ENCODE measurements around the gene OR14K1. TPM values are rescaled to one million over a fixed set of nuclear protein-coding genes. Genes with fewer than 3 reads are reported as not detected.
"Not testable (repeated sequence)": the region's sequence is repeated elsewhere in the genome, so short reads cannot be mapped to it uniquely, and the experiment has no call there.

Gene OR14K1
- not detected in 2 replicates for total RNA-seq

GRCh38 chr1:247738315-247738714 is at the start of gene OR14K1:
Gene OR14K1 (plus strand): TSS chr1:247738615. CDS start chr1:247738615, 0 bp downstream.
- no peak for DNase-seq (ENCODE audit: low read depth)

GRCh38 chr1:247701338-247701737 is 37.1 kb upstream of the OR14K1 start:
- no peak for DNase-seq (ENCODE audit: low read depth)

- DNase-seq (ENCODE audit: low read depth): not testable (repeated sequence)
Observed at GRCh38 chr1:247710681-247711080, 27.7 kb upstream of the OR14K1 start.

GRCh38 chr1:247713753-247714152 is 24.7 kb upstream of the OR14K1 start:
- DNase-seq (ENCODE audit: low read depth): no peak

GRCh38 chr1:247716546-247716945 is 21.9 kb upstream of the OR14K1 start, which contains the start of gene OR6F1:
Gene OR6F1 (minus strand): TSS chr1:247716646. CDS start chr1:247712755, 3,891 bp downstream.
- DNase-seq (ENCODE audit: low read depth): no peak

- DNase-seq (ENCODE audit: low read depth): no peak
Observed at GRCh38 chr1:247721222-247721621, 17.2 kb upstream of the OR14K1 start.

GRCh38 chr1:247740721-247741120 is 2.3 kb downstream of the OR14K1 start:
- no peak for DNase-seq (ENCODE audit: low read depth)

- no peak for DNase-seq (ENCODE audit: low read depth)
Observed at GRCh38 chr1:247741756-247742155, 3.3 kb downstream of the OR14K1 start.

- not testable (repeated sequence) for DNase-seq (ENCODE audit: low read depth)
Observed at GRCh38 chr1:247742215-247742760, 3.9 kb downstream of the OR14K1 start.

GRCh38 chr1:247746391-247746935 is 8.0 kb downstream of the OR14K1 start:
- DNase-seq (ENCODE audit: low read depth): no peak

GRCh38 chr1:247747616-247748015 is 9.2 kb downstream of the OR14K1 start:
- DNase-seq (ENCODE audit: low read depth): no peak

GRCh38 chr1:247748041-247748440 is 9.6 kb downstream of the OR14K1 start, which contains the start of gene OR14A2:
Gene OR14A2 (minus strand): TSS chr1:247748141.
- DNase-seq (ENCODE audit: low read depth): no peak

- no peak for DNase-seq (ENCODE audit: low read depth)
Observed at GRCh38 chr1:247749870-247750269, 11.5 kb downstream of the OR14K1 start.

GRCh38 chr1:247754311-247754710 is 15.9 kb downstream of the OR14K1 start:
- DNase-seq (ENCODE audit: low read depth): not testable (repeated sequence)

GRCh38 chr1:247760456-247760855 is 22.0 kb downstream of the OR14K1 start, which contains the start of gene OR1C1:
Gene OR1C1 (minus strand): TSS chr1:247760556. CDS start chr1:247758406, 2,150 bp downstream.
- no peak for DNase-seq (ENCODE audit: low read depth)

GRCh38 chr1:247769603-247770002 is 31.2 kb downstream of the OR14K1 start:
- DNase-seq (ENCODE audit: low read depth): no peak

Other genes with a start within 250 kb of the OR14K1 start
- under 0.01 TPM in 1 of 2 replicates, not detected in the other for gene OR2C3, start 202.2 kb upstream of the OR14K1 start, total RNA-seq
- not detected in 2 replicates for gene GCSAML, start 189.5 kb upstream of the OR14K1 start, total RNA-seq
- not detected in 2 replicates for gene OR2G2, start 150.3 kb upstream of the OR14K1 start, total RNA-seq
- not detected in 2 replicates for gene OR2G3, start 133.0 kb upstream of the OR14K1 start, total RNA-seq
- gene OR13G1, start 58.9 kb upstream of the OR14K1 start, total RNA-seq: not detected in 2 replicates
- not detected in 2 replicates for gene OR6F1, start 22.0 kb upstream of the OR14K1 start, total RNA-seq
- gene OR14A2, start 9.5 kb downstream of the OR14K1 start, total RNA-seq: not detected in 2 replicates
- gene OR1C1, start 21.9 kb downstream of the OR14K1 start, total RNA-seq: not detected in 2 replicates
- gene OR14A16, start 85.5 kb downstream of the OR14K1 start, total RNA-seq: not detected in 2 replicates
- gene OR11L1, start 103.3 kb downstream of the OR14K1 start, total RNA-seq: not detected in 2 replicates
- gene TRIM58, start 118.6 kb downstream of the OR14K1 start, total RNA-seq: 0.30 and 0.35 TPM in 2 replicates
- gene OR2W3, start 157.0 kb downstream of the OR14K1 start, total RNA-seq: 0.15 TPM in 1 of 2 replicates, not detected in the other
- gene OR2T8, start 181.6 kb downstream of the OR14K1 start, total RNA-seq: not detected in 2 replicates
- not detected in 2 replicates for gene OR2AJ1, start 186.3 kb downstream of the OR14K1 start, total RNA-seq
- 0.25 TPM in 1 of 2 replicates, not detected in the other for gene OR2L8, start 210.2 kb downstream of the OR14K1 start, total RNA-seq
- not detected in 2 replicates for gene OR2AK2, start 226.6 kb downstream of the OR14K1 start, total RNA-seq